Endothelial cell of umbilical vein (primary cell): ENCODE results near the gene GRM7. TPM values are rescaled to one million over a fixed set of nuclear protein-coding genes. Genes with fewer than 3 reads are reported as not detected.

ENCODE experiments used
- BruUV-seq: library from RNA; stranded (reverse); fragments of 400-500 nt; replicated peaks from 2 replicates; lab custom pipeline; 2021; lab: Mats Ljungman, UMichigan
- CTCF ChIA-PET: fragments of 300-600, 350-600 bp; sonication (Branson Sonifier 250); formaldehyde crosslinking; loops from one replicate; lab custom pipeline; 2021; ENCODE audit warnings: antibody characterized with exemption, inconsistent platforms; lab: Charles Lee
- POLR2A ChIA-PET: fragments of 300-600, 350-600 bp; sonication (Branson Sonifier 250); formaldehyde crosslinking; loops from one replicate; lab custom pipeline; 2021; ENCODE audit warnings: antibody characterized with exemption, inconsistent platforms; lab: Charles Lee
- DNase-seq: peaks from one replicate; pipeline ENCODE4 v3.0.0-alpha.2; 2011; ENCODE audit warnings: low read depth, low spot score
- FAIRE-seq: peaks from 2 replicates; lab custom pipeline; 2011; peaks lifted over from hg19 to GRCh38; lab: Jason Lieb, UNC
- H2AFZ ChIP-seq: 2 replicates; pipeline ENCODE4 v1.6.0; 2012; ENCODE audit warnings: low read depth, low read length, control low read depth, inconsistent platforms
- H3K27ac ChIP-seq: 2 replicates; pipeline ENCODE4 v1.5.1; 2011; ENCODE audit warnings: low read depth, mild to moderate bottlenecking, control low read depth, low read length, moderate library complexity; ENCODE audit not compliant: insufficient read depth
- H3K27me3 ChIP-seq, 2 experiments: 2 replicates each; pipeline versions ENCODE4 v1.6.0 to v1.6.1; 2011; ENCODE audit warnings: low read length in 2 of 2, mixed read lengths in 1 of 2; ENCODE audit not compliant: control insufficient read depth in 2 of 2, insufficient read depth in 2 of 2
- H3K36me3 ChIP-seq, 2 experiments: 2 replicates in 1 of 2; 3 replicates in 1 of 2; pipeline ENCODE4 v1.5.1; 2011; ENCODE audit warnings: low read length in 2 of 2, mild to moderate bottlenecking in 1 of 2, moderate library complexity in 1 of 2; ENCODE audit not compliant: control insufficient read depth in 2 of 2, insufficient read depth in 2 of 2; ENCODE audit errors: extremely low read depth in 1 of 2
- H3K4me1 ChIP-seq: 3 replicates; pipeline ENCODE4 v1.5.1; 2011; ENCODE audit warnings: mild to moderate bottlenecking, low read length; ENCODE audit not compliant: control insufficient read depth, insufficient read depth; ENCODE audit errors: extremely low read depth
- H3K4me2 ChIP-seq: 2 replicates; pipeline ENCODE4 v1.6.1; 2011; ENCODE audit warnings: low read length, control low read depth, mixed read lengths; ENCODE audit not compliant: insufficient read depth
- H3K4me3 ChIP-seq, 3 experiments: fragments of 200-600 bp in 1 of 3; sonication (generic), shearing (Covaris generic) in 1 of 3; replicated peaks in 1 of 3; 2 replicates each; pipeline ENCODE4 v1.5.1; 2011 to 2016; ENCODE audit warnings: control low read depth in 3 of 3, low read length in 3 of 3, mild to moderate bottlenecking in 2 of 3, inconsistent platforms in 1 of 3, low read depth in 1 of 3, moderate library complexity in 1 of 3; ENCODE audit not compliant: insufficient read depth in 1 of 3
- H3K79me2 ChIP-seq: 2 replicates; pipeline ENCODE4 v1.6.0; 2012; ENCODE audit warnings: low read length, inconsistent platforms; ENCODE audit not compliant: control insufficient read depth, insufficient read depth
- H3K9ac ChIP-seq: replicated peaks from 2 replicates; pipeline ENCODE3; 2011; ENCODE audit warnings: low read length, control low read depth; ENCODE audit not compliant: insufficient read depth; ENCODE audit errors: extremely low read depth
- H3K9me1 ChIP-seq: replicated peaks from 3 replicates; pipeline ENCODE4 v1.6.0; 2011; ENCODE audit warnings: mild to moderate bottlenecking, low read length; ENCODE audit not compliant: control insufficient read depth, insufficient read depth; ENCODE audit errors: extremely low read depth
- H3K9me3 ChIP-seq: replicated peaks from 2 replicates; pipeline ENCODE4 v1.5.1; 2012; ENCODE audit warnings: low read length, inconsistent platforms; ENCODE audit not compliant: control insufficient read depth, insufficient read depth
- H4K20me1 ChIP-seq: replicated peaks from 2 replicates; pipeline ENCODE3; 2011; ENCODE audit warnings: mild to moderate bottlenecking, low read length; ENCODE audit not compliant: control insufficient read depth, insufficient read depth; ENCODE audit errors: extremely low read depth
- EZH2 ChIP-seq: IDR thresholded peaks from 2 replicates; pipeline ENCODE4 v1.6.1; 2012; ENCODE audit warnings: borderline replicate concordance, low read depth, mild to moderate bottlenecking, moderate library complexity, low read length, inconsistent platforms; ENCODE audit not compliant: severe bottlenecking
- FOS ChIP-seq: IDR thresholded peaks from 2 replicates; pipeline ENCODE4 v1.6.1; 2011; ENCODE audit warnings: mild to moderate bottlenecking, low read length, moderate library complexity, borderline replicate concordance; ENCODE audit not compliant: insufficient read depth
- GATA2 ChIP-seq: IDR thresholded peaks from 2 replicates; pipeline ENCODE4 v1.7.0; 2011; ENCODE audit warnings: low read depth, mild to moderate bottlenecking, moderate library complexity, mixed read lengths, low read length; ENCODE audit not compliant: insufficient read length, insufficient read depth
- POLR2A ChIP-seq: IDR thresholded peaks from 2 replicates; pipeline ENCODE4 v1.6.1; 2012; ENCODE audit warnings: low read depth, mild to moderate bottlenecking, control low read depth, low read length
- POLR2AphosphoS5 ChIP-seq: IDR thresholded peaks from 2 replicates; pipeline ENCODE4 v1.6.1; 2012; ENCODE audit warnings: low read depth, mild to moderate bottlenecking, control low read depth, low read length, moderate library complexity; ENCODE audit not compliant: insufficient read depth
- dilution Hi-C: fragments of 300-500 bp; cut with MboI; formaldehyde crosslinking; loops from one replicate; pipeline ENCODE4 v1.15.0; 2019; ENCODE audit warnings: low sequenced_read_pairs; ENCODE audit not compliant: extremely low pct_ligation_motif_present
- intact Hi-C: fragments of 100-400 bp; cut with micrococcal nuclease; formaldehyde crosslinking; loops from one replicate; pipeline ENCODE4 v1.10.0; 2022
- polyA plus RNA-seq, 4 experiments: library from polyadenylated mRNA; depleted of rRNA in 3 of 4; stranded (reverse) in 3 of 4; unstranded in 1 of 4; fragments of >200 nt; gene quantifications; 2 replicates each; pipeline versions ENCODE4 v1.2.1 to v1.2.3, GENCODE V29; 2011 to 2012; ENCODE audit warnings: missing spikeins in 1 of 4
- total RNA-seq: library from RNA; stranded (reverse); gene quantifications from 2 replicates; pipeline ENCODE4 v1.2.3, GENCODE V29; 2021
- TF ChIP-seq, protein P1 (sequence below), 2 donors: IDR thresholded peaks; 1 replicate in 1 of 2; 2 replicates in 1 of 2; pipeline ENCODE4 v1.5.1; 2011; ENCODE audit warnings: low read length in 2 of 2, mild to moderate bottlenecking in 2 of 2, moderate library complexity in 2 of 2, control low read depth in 1 of 2, inconsistent platforms in 1 of 2, low read depth in 1 of 2; ENCODE audit not compliant: insufficient read depth in 1 of 2; ENCODE audit errors: extremely low read depth in 1 of 2

GRM7 gene
- total and polyA plus RNA-seq, 2 donors (not counting 3 experiments of a cell fraction or from before 2014, with no cell fraction given), result 0.12 TPM; not detected in 1

DNA sequence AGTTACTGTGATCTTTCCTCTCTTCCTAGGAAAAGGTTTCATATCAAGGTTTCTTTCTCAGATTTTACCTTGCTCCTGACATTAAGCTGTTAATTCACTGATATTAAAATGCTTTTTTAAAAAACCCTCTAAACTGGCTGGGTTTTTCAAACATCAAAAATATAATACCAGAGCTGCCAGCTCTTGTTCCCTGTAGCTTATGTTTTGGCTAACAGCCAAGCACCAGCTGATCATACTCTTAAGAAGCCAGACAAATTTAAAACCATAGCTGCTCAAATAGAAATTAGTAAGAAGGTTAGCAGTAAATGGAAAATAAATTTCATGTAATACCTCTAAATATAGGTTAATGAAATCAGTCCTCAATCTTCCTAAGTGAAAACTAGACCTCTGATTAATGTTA lies 657.5 kb downstream of the GRM7 start:
- CTCF ChIA-PET, result interaction anchor here (1.0 to 1.9 kb wide), 3 partner anchors 13 to 721 kb away, joined by 3 to 10 read pairs (median 3); no protein-coding TSS in a partner anchor

DNA sequence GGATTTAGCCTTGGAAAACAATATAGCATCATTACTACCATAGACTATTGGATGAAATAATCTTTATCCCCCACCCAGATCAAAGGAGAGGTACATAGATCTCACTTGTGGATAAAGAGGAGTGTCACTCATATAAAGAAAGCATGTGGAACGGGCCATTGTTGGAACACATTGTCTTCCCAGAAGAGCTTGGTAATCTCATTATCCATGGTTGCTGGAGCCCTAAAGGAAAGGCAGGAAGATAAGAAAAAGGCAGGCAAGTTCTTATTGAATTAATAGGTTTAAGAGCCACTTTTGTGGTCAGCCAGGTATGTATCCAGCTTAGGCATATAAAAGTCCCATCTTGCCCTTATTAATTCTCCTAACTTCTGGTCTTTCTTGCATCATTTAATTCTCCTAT lies 659.1 kb downstream of the GRM7 start:
- TF ChIP-seq EZH2 (no peak), POLR2A (no peak), GATA2 (no peak), POLR2AphosphoS5 (no peak), FOS (no peak)
- TF ChIP-seq, protein P1, sequence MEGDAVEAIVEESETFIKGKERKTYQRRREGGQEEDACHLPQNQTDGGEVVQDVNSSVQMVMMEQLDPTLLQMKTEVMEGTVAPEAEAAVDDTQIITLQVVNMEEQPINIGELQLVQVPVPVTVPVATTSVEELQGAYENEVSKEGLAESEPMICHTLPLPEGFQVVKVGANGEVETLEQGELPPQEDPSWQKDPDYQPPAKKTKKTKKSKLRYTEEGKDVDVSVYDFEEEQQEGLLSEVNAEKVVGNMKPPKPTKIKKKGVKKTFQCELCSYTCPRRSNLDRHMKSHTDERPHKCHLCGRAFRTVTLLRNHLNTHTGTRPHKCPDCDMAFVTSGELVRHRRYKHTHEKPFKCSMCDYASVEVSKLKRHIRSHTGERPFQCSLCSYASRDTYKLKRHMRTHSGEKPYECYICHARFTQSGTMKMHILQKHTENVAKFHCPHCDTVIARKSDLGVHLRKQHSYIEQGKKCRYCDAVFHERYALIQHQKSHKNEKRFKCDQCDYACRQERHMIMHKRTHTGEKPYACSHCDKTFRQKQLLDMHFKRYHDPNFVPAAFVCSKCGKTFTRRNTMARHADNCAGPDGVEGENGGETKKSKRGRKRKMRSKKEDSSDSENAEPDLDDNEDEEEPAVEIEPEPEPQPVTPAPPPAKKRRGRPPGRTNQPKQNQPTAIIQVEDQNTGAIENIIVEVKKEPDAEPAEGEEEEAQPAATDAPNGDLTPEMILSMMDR (IDR thresholded peaks at IDR 0.05; ENCODE audit: extremely low read depth in 1 of 2, insufficient read depth in 1 of 2, low read depth in 1 of 2, low read length in 2 of 2), result no peak
- CTCF ChIA-PET, result interaction anchor here (1.3 kb wide), 1 partner anchor 10 kb away, joined by 3 read pairs; no protein-coding TSS in a partner anchor
- H3K4me1 ChIP-seq, result no peaks in the 10 kb centered on the region
- BruUV-seq, result no TSS peak
- H3K36me3 ChIP-seq, result no peaks in the 10 kb centered on the region
- no peak overlapping the region for H3K4me3 ChIP-seq
- H2AFZ ChIP-seq, result no peak overlapping the region
- DNase-seq, result no peak
- H3K27ac ChIP-seq, result no peak overlapping the region
- no peak overlapping the region for H3K4me2 ChIP-seq
- no peaks in the 10 kb centered on the region for H3K27me3 ChIP-seq
- intact Hi-C loops (no loop called here), dilution Hi-C loops (no loop called here)
- H3K9me3 ChIP-seq, result no peaks in the 10 kb centered on the region
- H3K9me1 ChIP-seq, result no peaks in the 10 kb centered on the region
- H4K20me1 ChIP-seq, result no peaks in the 10 kb centered on the region
- no peak overlapping the region for H3K9ac ChIP-seq
- H3K79me2 ChIP-seq, result no peaks in the 10 kb centered on the region
- FAIRE-seq, result no peak
- POLR2A ChIA-PET, result no interaction called here

More for the DNA sequence above, 657.5 kb downstream of the GRM7 start:
- no peak overlapping the region for H3K27ac ChIP-seq
- H2AFZ ChIP-seq, result no peak overlapping the region
- no TSS peak for BruUV-seq
- POLR2A ChIA-PET, result interaction anchor here (0.8 kb wide), 1 partner anchor 205 kb away, joined by 4 read pairs; no protein-coding TSS in a partner anchor
- TF ChIP-seq, protein P1 (IDR thresholded peaks at IDR 0.05; ENCODE audit: extremely low read depth in 1 of 2, insufficient read depth in 1 of 2, low read depth in 1 of 2, low read length in 2 of 2), result no peak
- H3K9me1 ChIP-seq, result no peaks in the 10 kb centered on the region
- H3K4me2 ChIP-seq, result no peak overlapping the region
- no peak overlapping the region for H3K9ac ChIP-seq
- peak; percentile 59 for DNase-seq
- H3K4me3 ChIP-seq, result no peak overlapping the region
- no peaks in the 10 kb centered on the region for H3K27me3 ChIP-seq
- dilution Hi-C loops (no loop called here), intact Hi-C loops (no loop called here)
- no peaks in the 10 kb centered on the region for H3K79me2 ChIP-seq
- H3K9me3 ChIP-seq, result no peaks in the 10 kb centered on the region
- FAIRE-seq, result no peak
- no peaks in the 10 kb centered on the region for H4K20me1 ChIP-seq
- H3K4me1 ChIP-seq, result no peaks in the 10 kb centered on the region
- no peaks in the 10 kb centered on the region for H3K36me3 ChIP-seq
